K562 (cell line): Measurements from ENCODE around the gene TMED5. TPM values are rescaled to one million over a fixed set of nuclear protein-coding genes. Genes with fewer than 3 reads are reported as not detected.

Experiments used
- BRD9 ChIP-seq: fragments of 450-650 bp; IDR thresholded peaks from 2 replicates; pipeline ENCODE4 v1.6.1; 2018; ENCODE audit warnings: low read depth; ENCODE audit not compliant: partially characterized antibody
- CBFB ChIP-seq: sonication (generic); formaldehyde crosslinking; IDR thresholded peaks from 2 replicates; pipeline ENCODE4 v1.4.0; 2020; ENCODE audit warnings: mild to moderate bottlenecking, missing genetic modification reagents
- CBX3 ChIP-seq, 2 experiments: IDR thresholded peaks; 1 replicate in 1 of 2; 2 replicates in 1 of 2; pipeline ENCODE4 v1.6.1; 2012; ENCODE audit warnings: inconsistent platforms in 2 of 2, low read length in 2 of 2, borderline replicate concordance in 1 of 2, control low read depth in 1 of 2
- CHD1 ChIP-seq: fragments of 200-600 bp; sonication (generic); IDR thresholded peaks from one replicate; pipeline ENCODE4 v1.6.1; 2012; ENCODE audit warnings: mild to moderate bottlenecking, moderate library complexity, low read length, inconsistent platforms
- HMGXB4 ChIP-seq: sonication (generic); formaldehyde crosslinking; IDR thresholded peaks from 2 replicates; pipeline ENCODE4 v1.8.1; 2023; ENCODE audit warnings: mild to moderate bottlenecking, missing genetic modification reagents
- HOXB6 ChIP-seq: fragments of 250-450 bp; sonication (Bioruptor Pico); IDR thresholded peaks from 2 replicates; pipeline ENCODE4 v1.5.1; 2022; ENCODE audit warnings: mild to moderate bottlenecking, borderline replicate concordance
- JUND ChIP-seq, 2 experiments: IDR thresholded peaks; 2 replicates in 1 of 2; 3 replicates in 1 of 2; pipeline ENCODE4 v1.6.1; 2011; ENCODE audit warnings: borderline replicate concordance in 2 of 2, low read depth in 2 of 2, low read length in 2 of 2, improper control_type of control experiment in 1 of 2, missing biosample characterization in 1 of 2, missing genetic modification characterization in 1 of 2, missing genetic modification reagents in 1 of 2
- KHSRP ChIP-seq: fragments of 450-650 bp; IDR thresholded peaks from 2 replicates; pipeline ENCODE4 v1.6.1; 2017
- MAFF ChIP-seq: IDR thresholded peaks from 2 replicates; pipeline ENCODE4 v1.6.1; 2012; ENCODE audit warnings: low read length, improper control_type of control experiment
- MCM5 ChIP-seq: fragments of 450-650 bp; IDR thresholded peaks from 2 replicates; pipeline ENCODE4 v1.6.1; 2016; ENCODE audit warnings: low read depth
- NEUROD1 ChIP-seq: fragments of 150-350 bp; IDR thresholded peaks from 2 replicates; pipeline ENCODE4 v1.6.1; 2014; ENCODE audit warnings: borderline replicate concordance, low read length, low read depth; ENCODE audit not compliant: partially characterized antibody
- PHF20 ChIP-seq: fragments of 450-650 bp; IDR thresholded peaks from 2 replicates; pipeline ENCODE4 v1.6.1; 2018; ENCODE audit not compliant: partially characterized antibody
- POLR3G ChIP-seq: IDR thresholded peaks from 2 replicates; pipeline ENCODE4 v1.6.1; 2011; ENCODE audit not compliant: insufficient read length, insufficient replicate concordance; ENCODE audit errors: extremely low read depth
- SMAD3 ChIP-seq: fragments of 450-650 bp; formaldehyde crosslinking; conservative IDR thresholded peaks from 2 replicates; pipeline ENCODE4 v1.4.0; 2020; ENCODE audit warnings: mild to moderate bottlenecking
- TAF9B ChIP-seq: fragments of 450-650 bp; IDR thresholded peaks from 2 replicates; pipeline ENCODE4 v1.6.1; 2018; ENCODE audit warnings: mild to moderate bottlenecking; ENCODE audit not compliant: partially characterized antibody
- TCF7L2 ChIP-seq: fragments of 150-350 bp; IDR thresholded peaks from 2 replicates; pipeline ENCODE4 v1.6.1; 2016; ENCODE audit warnings: low read depth, mild to moderate bottlenecking, low read length, moderate library complexity
- ZNF134 ChIP-seq: fragments of 250-450 bp; sonication (Bioruptor Pico); conservative IDR thresholded peaks from 2 replicates; pipeline ENCODE4 v1.4.0; 2020
- ZNF165 ChIP-seq: fragments of 250-450 bp; sonication (Bioruptor Pico); IDR thresholded peaks from 2 replicates; pipeline ENCODE4 v1.4.0; 2020; ENCODE audit warnings: borderline replicate concordance
- ZNF3 ChIP-seq: fragments of 250-450 bp; sonication (Bioruptor Pico); IDR thresholded peaks from 2 replicates; pipeline ENCODE4 v1.5.0; 2021; ENCODE audit warnings: mild to moderate bottlenecking, moderate library complexity
- ZNF696 ChIP-seq: fragments of 250-450 bp; sonication (Bioruptor Pico); conservative IDR thresholded peaks from 2 replicates; pipeline ENCODE4 v1.4.0; 2020; ENCODE audit warnings: mild to moderate bottlenecking, moderate library complexity
- polyA plus RNA-seq, 8 experiments: library from polyadenylated mRNA; depleted of rRNA in 4 of 8; stranded (reverse) in 5 of 8; unstranded in 3 of 8; fragments of >200 nt; fragmentation: Nextera tagmentation in 2 of 8; fragmentation: Illumina TruSeq in 1 of 8; extraction: Ambion mirVana in 2 of 8; extraction: Trizol in 1 of 8; gene quantifications; 2 replicates each; pipeline versions ENCODE4 v1.2.1 to v1.2.3, GENCODE V29; 2011 to 2014; ENCODE audit warnings: inconsistent platforms in 1 of 8, missing spikeins in 1 of 8
- total RNA-seq, 7 experiments: library from RNA; depleted of rRNA in 6 of 7; stranded (reverse); fragments of >200 nt in 6 of 7; fragmentation: Illumina TruSeq in 2 of 7; extraction: Trizol in 2 of 7; gene quantifications; 2 replicates each; pipeline versions ENCODE4 v1.2.1 to v1.2.3, GENCODE V29; 2011 to 2021; ENCODE audit warnings: low replicate concordance in 1 of 7
- TF ChIP-seq, protein P1 (sequence below): fragments of 450-650 bp; formaldehyde crosslinking; IDR thresholded peaks from 2 replicates; pipeline ENCODE4 v1.4.0; 2020; ENCODE audit warnings: mild to moderate bottlenecking
- TF ChIP-seq, protein P2 (sequence below): sonication (generic); formaldehyde crosslinking; IDR thresholded peaks from 2 replicates; pipeline ENCODE4 v1.8.1; 2022; ENCODE audit warnings: missing genetic modification reagents
- TF ChIP-seq, protein P3 (sequence below): fragments of 250-450 bp; sonication (Bioruptor Pico); IDR thresholded peaks from 2 replicates; pipeline ENCODE4 v1.4.0; 2020; ENCODE audit warnings: mild to moderate bottlenecking, moderate library complexity

The TMED5 gene
- total and polyA plus RNA-seq, 9 of the 15 experiments (the other 6 are each of a cell fraction or from before 2014, with no cell fraction given): 28.7 to 83.7 (median 67.2) TPM

DNA sequence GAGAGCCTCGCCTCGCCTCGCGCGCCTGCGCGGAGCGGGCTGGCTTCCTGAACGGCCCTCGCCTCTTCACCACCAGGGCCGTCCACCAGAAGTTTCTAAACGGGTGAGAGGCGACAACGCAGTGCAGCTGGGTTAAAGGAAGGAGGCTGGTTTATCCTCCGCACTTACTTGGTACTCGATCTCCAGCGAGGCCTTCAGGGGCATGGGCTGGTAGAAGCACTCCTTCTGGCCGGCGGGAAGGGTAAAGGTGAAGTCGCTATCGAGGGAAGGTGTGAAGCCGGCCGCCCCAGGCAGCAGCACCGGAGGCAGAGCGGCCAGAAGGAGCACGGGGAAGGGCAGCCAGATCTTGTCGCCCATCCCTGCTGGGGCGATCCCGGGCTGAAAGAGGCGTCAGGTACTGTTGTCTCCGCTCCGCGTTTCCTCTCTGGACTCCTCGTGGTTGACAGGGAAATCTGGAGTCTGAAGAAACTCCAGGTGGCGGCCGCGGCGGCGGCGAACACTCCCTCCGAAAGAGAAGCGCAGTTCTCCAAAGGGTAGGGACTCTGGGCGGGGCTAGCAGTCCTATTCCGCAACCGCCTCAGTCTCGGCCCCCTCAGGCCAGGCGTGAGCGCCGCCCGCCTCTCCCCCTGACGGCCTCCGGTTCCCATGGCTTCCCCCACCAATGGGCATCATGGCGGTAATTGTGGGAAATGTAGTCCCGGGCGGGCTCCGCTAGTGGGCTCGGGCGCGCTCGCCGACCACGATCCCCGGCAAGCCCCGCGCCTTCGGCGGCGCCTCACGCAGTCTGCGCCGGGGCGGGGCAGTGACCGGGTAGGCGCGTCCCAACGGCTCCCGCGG lies at the start of gene TMED5 (continued):
- TF ChIP-seq CHD1: peak; percentile 84
- peak; percentile 55 for TF ChIP-seq TAF9B
- no peak for TF ChIP-seq PHF20
- TF ChIP-seq HMGXB4: peak; percentile 79; the same call in 1 of the 2 replicates
- no peak for TF ChIP-seq ZNF696 (CRISPR knock-in tag)
- no peak for TF ChIP-seq POLR3G
- TF ChIP-seq MAFF: no peak
- no peak for TF ChIP-seq BRD9
- TF ChIP-seq, protein P1, sequence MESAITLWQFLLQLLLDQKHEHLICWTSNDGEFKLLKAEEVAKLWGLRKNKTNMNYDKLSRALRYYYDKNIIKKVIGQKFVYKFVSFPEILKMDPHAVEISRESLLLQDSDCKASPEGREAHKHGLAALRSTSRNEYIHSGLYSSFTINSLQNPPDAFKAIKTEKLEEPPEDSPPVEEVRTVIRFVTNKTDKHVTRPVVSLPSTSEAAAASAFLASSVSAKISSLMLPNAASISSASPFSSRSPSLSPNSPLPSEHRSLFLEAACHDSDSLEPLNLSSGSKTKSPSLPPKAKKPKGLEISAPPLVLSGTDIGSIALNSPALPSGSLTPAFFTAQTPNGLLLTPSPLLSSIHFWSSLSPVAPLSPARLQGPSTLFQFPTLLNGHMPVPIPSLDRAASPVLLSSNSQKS: no peak
- no peak for TF ChIP-seq MCM5
- 0 out of 2 replicates have a peak, but pooled peaks have one; percentile 86 for TF ChIP-seq CBFB (CRISPR knock-in tag)
- TF ChIP-seq NEUROD1: peak; percentile 1
- no peak for TF ChIP-seq KHSRP
- TF ChIP-seq, protein P2, sequence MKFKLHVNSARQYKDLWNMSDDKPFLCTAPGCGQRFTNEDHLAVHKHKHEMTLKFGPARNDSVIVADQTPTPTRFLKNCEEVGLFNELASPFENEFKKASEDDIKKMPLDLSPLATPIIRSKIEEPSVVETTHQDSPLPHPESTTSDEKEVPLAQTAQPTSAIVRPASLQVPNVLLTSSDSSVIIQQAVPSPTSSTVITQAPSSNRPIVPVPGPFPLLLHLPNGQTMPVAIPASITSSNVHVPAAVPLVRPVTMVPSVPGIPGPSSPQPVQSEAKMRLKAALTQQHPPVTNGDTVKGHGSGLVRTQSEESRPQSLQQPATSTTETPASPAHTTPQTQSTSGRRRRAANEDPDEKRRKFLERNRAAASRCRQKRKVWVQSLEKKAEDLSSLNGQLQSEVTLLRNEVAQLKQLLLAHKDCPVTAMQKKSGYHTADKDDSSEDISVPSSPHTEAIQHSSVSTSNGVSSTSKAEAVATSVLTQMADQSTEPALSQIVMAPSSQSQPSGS: no peak
- peak; percentile 45; the same call in 1 of the 2 replicates for TF ChIP-seq JUND (IDR thresholded peaks at IDR 0.05; ENCODE audit: borderline replicate concordance, low read depth, low read length)
- TF ChIP-seq JUND (tag; IDR thresholded peaks at IDR 0.05; ENCODE audit: borderline replicate concordance, low read depth, low read length): no peak; the same call in 2 of the 3 replicates
- no peak for TF ChIP-seq ZNF165 (CRISPR knock-in tag)
- no peak for TF ChIP-seq ZNF134 (CRISPR knock-in tag)
- no peak for TF ChIP-seq ZNF3
- TF ChIP-seq HOXB6 (CRISPR knock-in tag): no peak
- TF ChIP-seq CBX3 (IDR thresholded peaks at IDR 0.05; ENCODE audit: borderline replicate concordance in 1 of 2, low read length in 2 of 2): no peak; a peak in 1 of 3 replicates
- TF ChIP-seq SMAD3: no peak
- no peak for TF ChIP-seq TCF7L2
- TF ChIP-seq, protein P3, sequence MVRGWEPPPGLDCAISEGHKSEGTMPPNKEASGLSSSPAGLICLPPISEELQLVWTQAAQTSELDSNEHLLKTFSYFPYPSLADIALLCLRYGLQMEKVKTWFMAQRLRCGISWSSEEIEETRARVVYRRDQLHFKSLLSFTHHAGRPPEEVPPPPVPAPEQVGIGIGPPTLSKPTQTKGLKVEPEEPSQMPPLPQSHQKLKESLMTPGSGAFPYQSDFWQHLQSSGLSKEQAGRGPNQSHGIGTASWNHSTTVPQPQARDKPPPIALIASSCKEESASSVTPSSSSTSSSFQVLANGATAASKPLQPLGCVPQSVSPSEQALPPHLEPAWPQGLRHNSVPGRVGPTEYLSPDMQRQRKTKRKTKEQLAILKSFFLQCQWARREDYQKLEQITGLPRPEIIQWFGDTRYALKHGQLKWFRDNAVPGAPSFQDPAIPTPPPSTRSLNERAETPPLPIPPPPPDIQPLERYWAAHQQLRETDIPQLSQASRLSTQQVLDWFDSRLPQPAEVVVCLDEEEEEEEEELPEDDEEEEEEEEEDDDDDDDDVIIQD (CRISPR knock-in tag): no peak
